ENCODE data around the gene IDE. TPM values are rescaled to one million over a fixed set of nuclear protein-coding genes. Genes with fewer than 3 reads are reported as not detected.
A peak's percentile ranks its signal among the peaks of the same experiment; 100 is the strongest.

Gene IDE
- 10 to 100 TPM; 23.7 to 38.0 TPM for total RNA-seq

- no peaks in the 10 kb centered on the region for H3K36me3 ChIP-seq
- no peaks in the 10 kb centered on the region for H3K27me3 ChIP-seq (replicated peaks; ENCODE audit: insufficient read depth)
- H3K9me3 ChIP-seq = no peaks in the 10 kb centered on the region
- H3K4me3 ChIP-seq = peak within 1 kb of the TSS; percentile 81 to 88
- 0% methylated on average over 42 of the region's 80 CpGs for WGBS
- peak; percentile 80 for TF ChIP-seq POLR2AphosphoS5 (IDR thresholded peaks at IDR 0.05)
- TF ChIP-seq CTCF (IDR thresholded peaks at IDR 0.05) = peak; percentile 61 to 83 (median 73)
- TF ChIP-seq POLR2A (IDR thresholded peaks at IDR 0.05) = peak; percentile 35
- intact Hi-C loops (cut with DNase I) = loop anchor here (1.0 to 2.0 kb wide), 2 partner anchors 17 to 57 kb away; no protein-coding TSS in a partner anchor
- H3K27ac ChIP-seq = peak within 1 kb of the TSS; percentile 94 to 97
- DNase-seq (ENCODE audit: low spot score) = peak; percentile 84
- H3K4me1 ChIP-seq (replicated peaks) = no peaks in the 10 kb centered on the region
Observed at GRCh38 chr10:92573798-92574547, at the start of gene IDE. TSS of gene IDE (minus strand) at chr10:92574093. CDS start at chr10:92574019, 74 bp downstream.

- TF ChIP-seq CTCF (IDR thresholded peaks at IDR 0.05) (no peak), POLR2A (IDR thresholded peaks at IDR 0.05) (no peak)
- Histone ChIP-seq H3K4me1 (replicated peaks) (no peaks in the 10 kb centered on the region), H3K4me3 (no peak overlapping the region), H3K27ac (no peak overlapping the region), H3K9me3 (no peaks in the 10 kb centered on the region), H3K27me3 (replicated peaks; ENCODE audit: insufficient read depth) (no peaks in the 10 kb centered on the region), H3K36me3 (no peaks in the 10 kb centered on the region)
- intact Hi-C loops (cut with DNase I) = no loop called here
- no peak for DNase-seq (ENCODE audit: low spot score)
Observed at GRCh38 chr10:92619368-92619767, 45.5 kb upstream of the IDE start.

- over 99% methylated on average over 3 of the region's 3 CpGs for WGBS
- no peak overlapping the region for H3K27ac ChIP-seq
- no peaks in the 10 kb centered on the region for H3K36me3 ChIP-seq
- no peaks in the 10 kb centered on the region for H3K9me3 ChIP-seq
- H3K4me1 ChIP-seq (replicated peaks) = no peaks in the 10 kb centered on the region
- no peak for DNase-seq (ENCODE audit: low spot score)
- no peaks in the 10 kb centered on the region for H3K27me3 ChIP-seq (replicated peaks; ENCODE audit: insufficient read depth)
- TF ChIP-seq POLR2A (IDR thresholded peaks at IDR 0.05) = no peak
- no peak for TF ChIP-seq CTCF (IDR thresholded peaks at IDR 0.05)
- no peak for TF ChIP-seq POLR2AphosphoS5 (IDR thresholded peaks at IDR 0.05)
- H3K4me3 ChIP-seq = no peak overlapping the region
- intact Hi-C loops (cut with DNase I) = no loop called here
Observed at GRCh38 chr10:92615515-92615914, 41.6 kb upstream of the IDE start.

- H3K4me3 ChIP-seq = no peak overlapping the region
- no peaks in the 10 kb centered on the region for H3K4me1 ChIP-seq (replicated peaks)
- H3K27ac ChIP-seq = no peak overlapping the region
- no peaks in the 10 kb centered on the region for H3K27me3 ChIP-seq (replicated peaks; ENCODE audit: insufficient read depth)
- intact Hi-C loops (cut with DNase I) = no loop called here
- H3K36me3 ChIP-seq = no peaks in the 10 kb centered on the region
- H3K9me3 ChIP-seq = no peaks in the 10 kb centered on the region
- TF ChIP-seq POLR2A (IDR thresholded peaks at IDR 0.05) (no peak), POLR2AphosphoS5 (IDR thresholded peaks at IDR 0.05) (no peak), CTCF (IDR thresholded peaks at IDR 0.05) (no peak)
- WGBS = 78% methylated on average over 2 of the region's 2 CpGs
- no peak for DNase-seq (ENCODE audit: low spot score)
Observed at GRCh38 chr10:92604841-92605240, 30.9 kb upstream of the IDE start.

GRCh38 chr10:92598321-92598720 lies 24.4 kb upstream of the IDE start:
- no peaks in the 10 kb centered on the region for H3K36me3 ChIP-seq
- peaks cover 6% of the 10 kb centered on the region for H3K4me1 ChIP-seq (replicated peaks)
- no peaks in the 10 kb centered on the region for H3K9me3 ChIP-seq
- no peak overlapping the region for H3K27ac ChIP-seq
- no peak for DNase-seq (ENCODE audit: low spot score)
- 97% methylated on average over 1 of the region's 1 CpG for WGBS
- H3K4me3 ChIP-seq = no peak overlapping the region
- no peak for TF ChIP-seq CTCF (IDR thresholded peaks at IDR 0.05)
- TF ChIP-seq POLR2AphosphoS5 (IDR thresholded peaks at IDR 0.05) = no peak
- TF ChIP-seq POLR2A (IDR thresholded peaks at IDR 0.05) = no peak
- H3K27me3 ChIP-seq (replicated peaks; ENCODE audit: insufficient read depth) = no peaks in the 10 kb centered on the region
- intact Hi-C loops (cut with DNase I) = no loop called here

Data from prostate gland (tissue), 2 donors.